Stimulated activated CD4-positive, alpha-beta T cell treated with anti-CD3 and anti-CD28 coated beads, Interleukin-4, amount 100 ng/mL, for 4 hours (primary cell): ENCODE results near the gene HTR7.

Experiments
- DNase-seq, 2 experiments: peaks; one replicate each; pipeline ENCODE4 v3.0.0-alpha.2; 2020

Gene HTR7

GRCh38 chr10:90800232-90800796 is 57.5 kb downstream of the HTR7 start:
- no peak for DNase-seq

DNA sequence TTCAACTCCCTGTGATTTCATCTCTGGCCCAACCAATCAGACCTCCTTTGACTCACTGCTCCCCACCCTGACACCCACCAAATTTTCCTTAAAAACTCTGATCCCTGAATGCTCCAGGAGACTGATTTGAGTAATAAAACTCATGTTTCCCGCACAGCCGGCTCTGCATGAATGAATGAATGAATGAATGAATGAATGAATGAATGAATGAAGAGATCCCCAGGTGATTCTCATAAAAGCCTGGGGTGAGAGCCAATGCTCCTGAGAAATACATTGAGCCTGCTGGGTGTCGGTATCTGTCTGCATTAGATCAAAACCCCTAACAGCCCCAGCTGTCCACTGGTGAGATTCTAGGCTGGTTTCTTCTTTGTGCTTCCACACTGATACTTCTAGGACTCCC is 58.7 kb downstream of the HTR7 start:
- no peak for DNase-seq

DNA sequence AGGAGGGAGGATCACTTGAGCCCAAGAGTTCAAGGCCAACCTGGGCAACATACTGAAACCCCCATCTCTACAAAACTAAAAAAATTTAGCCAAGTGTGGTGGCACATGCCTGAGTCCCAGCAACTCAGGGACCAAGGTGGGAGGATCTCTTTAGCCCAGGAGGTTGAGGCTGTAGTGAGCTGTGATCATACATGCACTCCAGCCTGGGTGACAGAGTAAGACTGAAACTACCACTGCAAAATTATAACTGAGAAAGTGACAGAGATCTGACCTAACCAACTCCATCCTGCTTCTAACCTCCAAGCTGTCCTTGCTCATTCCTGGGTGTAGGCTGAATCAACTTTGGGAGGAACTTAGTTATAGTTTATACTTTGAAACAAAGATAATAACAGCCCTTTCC is 59.4 kb downstream of the HTR7 start:
- DNase-seq: no peak

DNA sequence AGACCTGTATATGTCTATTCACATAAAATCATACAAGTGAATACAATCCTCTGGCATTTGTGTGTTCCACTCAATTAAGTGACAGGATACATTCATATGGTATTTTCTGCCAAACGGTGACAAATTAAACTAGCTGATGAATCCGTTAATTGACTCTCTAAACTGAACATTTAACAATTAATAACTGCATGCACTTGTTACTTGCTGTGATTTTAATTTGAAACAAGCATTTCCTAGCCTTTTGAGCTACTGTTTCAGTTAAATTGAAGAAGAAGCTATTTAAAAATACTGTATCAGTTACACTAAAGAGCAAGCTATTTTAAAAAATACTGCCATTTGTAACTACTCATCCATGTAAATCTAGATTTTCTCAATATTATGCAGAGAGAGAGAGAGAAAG is 67.4 kb downstream of the HTR7 start:
- no peak for DNase-seq

GRCh38 chr10:90788968-90789367 is 68.9 kb downstream of the HTR7 start:
- no peak for DNase-seq

DNA sequence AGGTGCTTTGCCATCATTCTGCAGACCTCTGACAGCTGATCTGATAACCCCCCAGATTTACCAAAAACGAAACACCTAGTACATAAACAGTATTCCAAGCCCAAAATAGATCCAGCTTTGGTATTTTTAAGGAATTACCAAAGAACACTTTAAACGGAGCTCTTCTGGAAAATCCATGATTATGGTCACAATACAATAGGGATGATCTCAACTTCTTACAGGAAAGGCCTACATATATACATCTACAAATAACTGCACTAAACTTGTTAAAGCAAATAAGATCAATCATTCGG is 69.7 kb downstream of the HTR7 start:
- no peak for DNase-seq

GRCh38 chr10:90787393-90788198 is 70.2 kb downstream of the HTR7 start:
- DNase-seq: peak; percentile 4

DNA sequence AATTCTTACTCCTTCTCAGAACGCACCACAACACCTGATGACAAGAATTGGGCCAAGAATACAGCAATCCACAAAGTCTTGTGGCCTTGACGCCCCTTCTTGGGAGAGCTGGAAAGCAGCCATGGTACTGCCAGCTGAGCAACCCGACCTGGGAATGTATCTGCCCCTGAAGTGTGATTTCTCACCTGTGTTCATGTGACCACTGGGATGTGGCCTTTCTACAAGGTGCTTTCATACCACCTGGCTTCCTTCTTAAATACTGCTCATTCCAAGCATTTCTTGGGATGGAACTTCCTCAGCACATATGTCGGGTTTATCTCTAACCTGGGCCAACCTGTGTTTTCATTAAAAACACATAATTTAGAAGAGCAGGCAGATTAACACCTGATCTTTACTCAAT is 72.1 kb downstream of the HTR7 start:
- no peak for DNase-seq

GRCh38 chr10:90784771-90785170 is 73.1 kb downstream of the HTR7 start:
- DNase-seq: no peak

GRCh38 chr10:90780488-90780887 is 77.4 kb downstream of the HTR7 start:
- DNase-seq: no peak

DNA sequence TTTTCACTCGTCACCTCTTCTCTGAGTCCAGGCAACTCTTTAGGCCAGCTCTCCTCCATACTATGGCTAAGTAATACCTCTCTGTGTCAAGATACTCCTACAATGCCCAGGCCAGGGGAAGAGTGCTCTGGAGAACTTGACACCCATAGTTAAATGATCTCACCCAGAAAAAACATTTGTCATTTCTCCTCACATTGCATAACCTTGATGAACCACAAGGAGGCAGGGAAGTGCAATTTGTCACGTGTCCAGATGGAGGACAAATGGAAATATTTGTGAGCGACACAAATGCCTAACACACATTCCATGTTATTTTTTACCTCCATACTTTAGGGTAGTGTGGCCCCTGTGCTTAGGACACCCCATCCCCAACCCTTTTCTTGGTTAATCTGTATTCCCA is 78.3 kb downstream of the HTR7 start:
- no peak for DNase-seq

GRCh38 chr10:90777621-90778020 is 80.2 kb downstream of the HTR7 start:
- no peak for DNase-seq

DNA sequence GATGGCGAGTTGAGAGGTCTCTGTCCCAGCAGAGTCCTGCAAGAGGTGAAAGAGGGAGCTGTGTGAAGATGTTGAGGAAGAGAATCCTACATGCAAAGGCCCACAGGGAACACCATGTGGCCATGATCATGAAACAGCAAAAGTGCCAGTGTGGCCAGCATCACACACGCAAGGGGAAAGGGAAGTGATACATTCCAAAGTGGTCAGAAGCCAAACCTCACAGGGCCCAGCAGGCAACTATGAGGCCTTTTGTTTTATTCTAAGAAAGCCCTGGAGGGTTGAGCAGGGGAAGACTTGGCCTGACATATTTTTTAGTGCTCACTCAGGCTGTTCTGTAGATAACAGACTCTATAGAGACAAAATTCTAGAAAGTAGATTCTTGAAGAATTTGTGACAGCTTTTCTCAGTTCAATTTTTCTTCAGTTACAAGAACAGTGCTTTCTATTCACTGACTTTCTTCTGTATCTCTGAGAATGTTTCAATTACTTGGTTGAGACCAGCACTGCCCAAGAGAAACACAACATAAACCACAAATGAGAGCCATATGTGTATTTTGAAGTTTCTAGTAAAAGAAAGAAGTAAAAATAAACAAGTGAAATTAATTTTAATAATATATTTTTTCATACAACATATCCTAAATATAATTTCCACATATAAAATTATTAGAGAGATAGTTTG is 82.3 kb downstream of the HTR7 start:
- no peak for DNase-seq

- no peak for DNase-seq
These were observed 87.6 kb downstream of the HTR7 start for GRCh38 chr10:90769946-90770841.

GRCh38 chr10:90751107-90751997 is 106.5 kb downstream of the HTR7 start:
- DNase-seq: peak; percentile 23

DNA sequence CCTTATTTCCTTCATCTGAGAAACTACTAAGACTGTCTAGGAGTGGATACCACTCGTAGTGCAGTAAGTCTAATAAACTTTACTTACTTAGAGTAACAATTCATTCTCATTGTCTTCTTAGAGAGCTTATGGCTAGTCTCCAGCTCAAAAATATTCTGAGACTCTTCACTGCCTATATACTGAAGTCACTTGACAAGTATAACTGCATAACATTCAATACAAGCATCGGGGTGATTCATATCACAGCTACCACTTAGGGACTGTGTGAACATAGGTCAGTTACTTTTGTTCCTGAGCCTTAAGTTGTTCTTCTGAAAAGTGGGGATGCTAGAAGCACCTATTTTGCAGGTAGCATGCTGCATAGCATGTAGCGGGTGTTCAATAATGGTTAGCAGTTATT is 111.0 kb downstream of the HTR7 start:
- no peak for DNase-seq

DNA sequence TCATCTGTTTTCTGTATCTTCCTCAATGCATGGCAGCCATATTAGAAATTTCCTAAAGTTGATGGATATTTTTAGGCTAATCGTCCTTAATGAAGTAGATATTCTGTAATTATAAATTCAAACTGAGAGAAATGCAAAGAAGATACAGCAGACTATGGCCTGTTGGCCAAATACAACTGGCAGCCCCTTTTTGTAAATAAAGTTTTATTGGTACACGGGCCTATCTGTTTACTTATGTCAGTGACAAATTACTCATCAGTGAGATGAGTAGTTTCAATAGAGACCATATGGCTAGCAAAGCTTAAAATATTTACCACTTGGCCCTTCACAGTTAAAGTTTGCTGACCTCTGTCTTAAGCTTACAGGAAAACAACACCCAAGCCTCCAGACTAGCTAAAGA is 112.3 kb downstream of the HTR7 start:
- no peak for DNase-seq

DNA sequence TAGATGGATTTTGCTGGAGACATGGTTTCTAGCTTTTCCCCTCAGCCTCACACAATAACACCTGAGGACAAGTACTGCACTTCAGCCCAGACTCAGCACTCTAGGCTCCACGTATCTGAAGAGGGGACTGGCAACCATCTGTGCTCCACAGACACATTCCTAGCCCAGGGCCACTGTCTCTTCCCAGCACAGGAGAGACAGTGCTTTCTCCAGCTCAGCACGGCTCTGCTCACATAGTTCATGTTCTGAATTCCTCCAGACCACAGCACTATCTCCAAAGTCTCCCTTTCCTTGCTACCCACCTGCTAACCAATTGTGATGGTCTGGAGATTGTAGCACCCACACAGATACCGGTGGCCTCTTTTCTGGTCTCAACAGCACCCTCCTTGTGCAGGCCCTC is 114.5 kb downstream of the HTR7 start:
- DNase-seq: no peak

DNA sequence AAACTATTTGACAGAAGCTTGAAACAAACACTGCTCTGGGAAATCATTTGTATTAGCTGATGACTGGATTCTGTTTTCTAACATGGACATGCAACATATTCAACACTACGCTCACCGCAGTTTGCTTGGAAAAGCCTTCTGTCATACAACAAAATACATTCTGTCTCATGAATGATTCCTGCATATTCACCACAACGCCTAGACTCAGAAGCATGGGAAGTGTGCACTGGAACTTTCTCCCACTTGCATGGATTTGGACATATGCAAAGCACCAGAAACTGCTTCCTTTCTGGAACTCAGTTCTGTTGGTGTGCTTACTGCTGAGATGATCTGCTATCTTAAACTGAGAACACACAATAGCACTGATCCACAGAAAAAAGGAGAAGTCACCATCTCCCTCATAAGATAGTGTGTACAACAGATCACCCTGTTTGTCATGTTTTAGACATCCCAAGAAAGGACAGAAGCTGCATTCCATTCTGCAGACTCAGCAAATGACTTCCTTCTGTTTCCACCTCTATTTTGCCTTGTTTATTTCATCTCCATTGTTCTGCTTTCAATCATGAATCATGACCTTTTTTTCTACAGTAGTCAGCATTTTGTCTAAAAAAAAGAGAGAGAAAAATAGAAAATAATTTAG is 115.8 kb downstream of the HTR7 start:
- no peak for DNase-seq

GRCh38 chr10:90740265-90740664 is 117.6 kb downstream of the HTR7 start:
- no peak for DNase-seq

DNA sequence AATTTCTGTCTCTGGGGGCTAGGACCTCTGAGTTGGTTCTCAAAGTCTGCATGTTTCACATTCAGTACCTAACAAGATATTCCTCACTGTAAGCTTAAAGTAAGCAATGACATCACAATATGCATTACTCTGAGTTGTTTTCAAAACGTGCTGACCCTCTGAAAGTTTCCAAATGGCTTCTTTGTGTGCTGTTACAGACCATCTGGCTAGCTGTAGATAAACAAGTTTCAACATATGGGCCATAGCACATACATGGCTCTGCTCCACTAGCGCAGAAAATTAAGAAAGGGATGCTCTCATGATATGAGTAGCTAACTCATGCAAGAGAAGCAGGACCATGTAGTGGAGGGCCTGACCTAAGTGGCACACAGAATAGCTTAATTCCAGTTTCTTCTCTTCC is 119.0 kb downstream of the HTR7 start:
- no peak for DNase-seq

GRCh38 chr10:90734415-90734814 is 123.4 kb downstream of the HTR7 start:
- no peak for DNase-seq
